Activated T-cell treated with anti-CD3 and anti-CD28 coated beads, Interleukin-2, amount 50 U/mL, for 1 hour (primary cell): Measurements from ENCODE around the gene KIRREL2.

ENCODE experiments used
- DNase-seq: peaks from one replicate; pipeline ENCODE4 v3.0.0-alpha.2; 2020

Gene KIRREL2

GRCh38 chr19:35845215-35846037 lies 11.3 kb upstream of the KIRREL2 start:
- peak; percentile 22 for DNase-seq

GRCh38 chr19:35846038-35846668 lies 10.6 kb upstream of the KIRREL2 start:
- peak; percentile 22 for DNase-seq

GRCh38 chr19:35847911-35848310 lies 8.8 kb upstream of the KIRREL2 start:
- no peak for DNase-seq

GRCh38 chr19:35848486-35848885 lies 8.2 kb upstream of the KIRREL2 start:
- DNase-seq, result no peak

- DNase-seq, result no peak
Measured at GRCh38 chr19:35848919-35849505, 7.7 kb upstream of the KIRREL2 start.

- peak; percentile 25 for DNase-seq
Measured at GRCh38 chr19:35851213-35852028, 5.3 kb upstream of the KIRREL2 start.

GRCh38 chr19:35852029-35852780 lies 4.5 kb upstream of the KIRREL2 start, which contains the start of gene NPHS1:
Gene NPHS1, minus strand, starts transcription at chr19:35852504. Its CDS starts 667 bp downstream, at chr19:35851837.
- DNase-seq, result no peak

- no peak for DNase-seq
Measured at GRCh38 chr19:35853038-35853756, 3.5 kb upstream of the KIRREL2 start.

- no peak for DNase-seq
Measured at GRCh38 chr19:35858311-35858710, 1.6 kb downstream of the KIRREL2 start.

- no peak for DNase-seq
Measured at GRCh38 chr19:35859414-35859813, 2.7 kb downstream of the KIRREL2 start.

GRCh38 chr19:35860436-35860817 lies 3.7 kb downstream of the KIRREL2 start:
- no peak for DNase-seq

GRCh38 chr19:35860818-35861639 lies 4.3 kb downstream of the KIRREL2 start:
- no peak for DNase-seq

GRCh38 chr19:35861640-35862160 lies 5.0 kb downstream of the KIRREL2 start:
- DNase-seq, result no peak

- DNase-seq, result no peak
Measured at GRCh38 chr19:35862528-35862927, 5.8 kb downstream of the KIRREL2 start.

GRCh38 chr19:35863018-35863417 lies 6.3 kb downstream of the KIRREL2 start:
- DNase-seq, result no peak

- peak; percentile 75 for DNase-seq
Measured at GRCh38 chr19:35868172-35868822, 11.6 kb downstream of the KIRREL2 start, which contains the start of gene APLP1. Gene APLP1, plus strand, starts transcription at chr19:35868574. Its CDS starts 63 bp downstream, at chr19:35868637.

GRCh38 chr19:35868823-35869326 lies 12.2 kb downstream of the KIRREL2 start:
- DNase-seq, result no peak

GRCh38 chr19:35869327-35870123 lies 12.8 kb downstream of the KIRREL2 start:
- DNase-seq, result peak; percentile 81
